HG03025 (cell line): ENCODE measurements around the gene SIK3.

Source experiments
- ATAC-seq: cut with Tn5 transposase; IDR thresholded peaks from one replicate; pipeline ENCODE4 v1.9.1; 2021; ENCODE audit warnings: mild to moderate bottlenecking, moderate library complexity; ENCODE audit not compliant: unreplicated experiment, low FRiP score

The SIK3 gene

DNA sequence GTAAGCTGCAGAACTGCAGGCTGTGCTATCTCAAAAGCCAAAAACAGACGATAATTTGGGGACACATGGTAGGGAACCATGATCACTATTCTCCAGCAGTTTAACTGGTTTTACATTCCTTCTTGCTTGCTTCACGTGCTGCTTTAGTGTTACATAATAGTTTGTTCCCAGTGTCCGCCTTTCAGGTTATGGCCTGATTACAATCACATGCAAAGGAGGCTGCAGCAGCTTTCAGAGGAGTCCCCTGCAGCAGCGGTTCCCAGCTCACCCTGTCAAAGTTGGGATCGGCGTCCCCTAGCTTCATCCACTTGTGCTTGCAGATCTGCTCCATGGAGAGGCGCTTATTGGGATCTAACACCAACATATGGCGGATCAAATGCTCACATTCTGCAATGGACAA, 221.6 kb downstream of the SIK3 start:
- ATAC-seq: no peak

DNA sequence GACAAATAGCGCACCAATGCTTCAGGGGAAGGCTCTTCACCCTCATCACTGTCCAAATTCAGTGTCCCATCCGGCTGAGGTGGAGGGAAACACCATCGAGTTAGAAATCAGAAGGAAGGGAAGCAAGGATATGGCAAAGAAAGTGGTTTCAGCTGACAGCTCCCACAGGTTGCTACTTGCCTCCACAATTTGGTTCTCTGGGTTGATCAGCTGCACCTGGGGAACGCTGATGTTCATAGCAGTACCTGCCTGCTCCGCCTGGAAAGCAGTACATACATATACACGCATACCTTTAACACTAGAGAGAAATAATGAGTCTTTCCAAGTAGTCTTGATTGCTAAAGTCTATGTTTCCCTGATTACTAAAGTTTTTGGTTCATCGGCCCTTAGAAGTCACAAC, 223.0 kb downstream of the SIK3 start:
- ATAC-seq: no peak

DNA sequence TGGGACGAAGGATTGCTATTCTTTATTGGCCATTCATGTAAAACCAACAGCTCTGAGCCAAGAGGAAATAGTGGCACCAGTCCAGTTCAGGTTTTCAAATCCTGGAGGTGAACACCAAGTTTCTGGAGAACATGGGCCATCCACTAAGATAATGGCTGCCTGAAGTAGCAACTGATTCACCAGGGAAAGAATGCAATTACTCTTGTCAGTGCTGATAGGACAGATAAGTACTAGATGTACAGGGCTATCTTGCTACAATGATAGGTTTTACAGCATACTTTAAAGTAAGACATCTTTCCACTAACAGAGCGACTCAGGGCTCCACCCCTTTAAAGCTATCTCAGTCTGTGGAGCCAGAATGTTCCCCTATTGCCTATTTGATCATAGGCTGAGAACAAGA, 224.0 kb downstream of the SIK3 start:
- ATAC-seq: no peak

DNA sequence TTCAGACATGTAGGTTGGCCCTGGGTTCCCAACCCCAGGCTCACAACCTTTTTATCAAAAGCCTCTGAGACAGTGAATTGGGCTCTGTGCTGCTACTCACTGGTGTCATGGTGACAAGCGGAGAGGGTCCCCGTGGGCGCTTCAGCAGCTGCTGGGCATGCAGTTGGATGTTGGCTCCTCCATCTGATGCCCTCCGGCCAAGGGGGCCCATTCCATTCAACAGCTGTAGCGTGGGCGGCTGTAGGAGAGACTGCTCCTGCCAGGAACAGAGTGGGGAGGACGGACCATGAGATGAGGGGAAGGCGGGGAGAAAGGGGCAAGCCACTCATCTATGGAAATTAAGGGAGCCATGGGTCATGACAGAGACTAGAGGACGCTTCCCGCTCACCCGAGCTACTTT, 224.8 kb downstream of the SIK3 start:
- ATAC-seq: no peak

DNA sequence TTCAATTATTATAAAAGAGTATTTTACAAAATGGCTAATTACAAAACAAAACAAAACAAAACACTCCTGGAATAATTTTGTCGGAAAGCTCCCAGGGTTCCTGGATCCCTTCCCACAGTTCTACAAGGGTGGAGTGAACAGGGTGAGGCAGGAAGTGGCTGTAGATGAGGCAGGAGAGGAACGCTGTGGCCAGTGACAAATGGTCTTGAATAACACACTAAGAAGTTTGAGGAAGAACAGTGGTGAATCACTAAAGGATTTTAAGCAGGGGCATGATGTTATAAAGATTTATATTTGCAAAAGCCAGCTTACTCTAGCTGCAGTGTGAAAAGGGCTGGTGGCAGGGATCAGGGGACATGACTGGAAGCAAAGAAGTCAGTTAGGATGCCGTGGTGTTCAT, 227.0 kb downstream of the SIK3 start:
- ATAC-seq: no peak

DNA sequence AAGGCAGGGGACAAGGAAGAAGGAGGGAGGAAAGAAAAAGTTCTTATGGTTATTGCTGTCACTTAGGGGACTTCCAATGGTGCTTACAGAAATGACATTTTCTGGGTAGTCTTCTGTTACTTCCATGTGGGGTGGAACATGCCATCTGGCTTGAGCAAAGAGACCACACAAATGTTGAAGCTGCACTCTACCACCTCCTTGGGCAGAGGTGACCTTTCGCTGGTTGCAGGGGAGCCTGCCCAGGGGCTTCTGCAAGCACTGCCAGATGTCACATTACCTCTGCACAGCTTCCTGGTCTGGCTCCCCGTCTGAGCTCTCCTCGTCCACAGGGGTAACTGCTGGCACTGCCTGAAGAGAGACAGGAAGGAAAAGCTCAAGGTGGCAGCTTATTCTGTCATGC, 228.2 kb downstream of the SIK3 start:
- no peak for ATAC-seq

DNA sequence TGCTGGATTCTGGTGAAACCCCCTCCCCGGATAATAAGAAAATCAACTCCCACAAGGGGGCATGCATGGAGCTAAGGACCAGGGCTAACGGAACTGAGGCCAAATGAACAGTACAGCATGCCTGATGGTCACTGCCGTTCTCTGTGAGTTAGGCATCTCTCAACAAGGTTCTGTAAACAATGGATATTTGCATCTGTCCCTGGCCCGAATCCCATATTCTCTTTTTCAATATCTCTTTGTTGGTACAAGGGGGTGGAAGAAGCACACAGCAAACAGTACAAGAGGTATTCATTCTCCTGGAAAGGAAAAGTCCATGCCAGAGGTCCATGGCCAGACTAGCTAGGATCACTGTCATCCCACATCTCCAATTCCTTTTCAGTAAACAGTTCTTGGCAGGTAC, 228.6 kb downstream of the SIK3 start:
- ATAC-seq: no peak

DNA sequence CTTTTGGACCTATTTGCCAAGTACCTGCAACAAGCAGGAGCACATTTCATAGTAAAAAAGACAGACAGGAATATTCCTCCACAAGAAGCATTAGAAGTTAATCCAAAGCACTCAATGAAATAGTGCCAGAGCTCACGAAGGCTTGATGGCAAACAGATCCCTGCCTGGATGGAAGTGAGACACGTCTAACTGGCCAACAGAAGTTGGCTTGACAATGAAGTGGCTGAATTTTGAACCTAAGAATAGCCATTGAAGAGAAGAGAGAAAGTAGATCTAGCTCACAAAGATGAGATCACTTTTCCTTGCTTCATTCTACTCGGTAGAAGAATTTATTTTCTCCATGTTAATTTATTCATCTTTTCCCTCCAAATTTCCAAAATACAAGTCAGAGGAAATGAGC, 230.2 kb downstream of the SIK3 start:
- ATAC-seq: no peak

DNA sequence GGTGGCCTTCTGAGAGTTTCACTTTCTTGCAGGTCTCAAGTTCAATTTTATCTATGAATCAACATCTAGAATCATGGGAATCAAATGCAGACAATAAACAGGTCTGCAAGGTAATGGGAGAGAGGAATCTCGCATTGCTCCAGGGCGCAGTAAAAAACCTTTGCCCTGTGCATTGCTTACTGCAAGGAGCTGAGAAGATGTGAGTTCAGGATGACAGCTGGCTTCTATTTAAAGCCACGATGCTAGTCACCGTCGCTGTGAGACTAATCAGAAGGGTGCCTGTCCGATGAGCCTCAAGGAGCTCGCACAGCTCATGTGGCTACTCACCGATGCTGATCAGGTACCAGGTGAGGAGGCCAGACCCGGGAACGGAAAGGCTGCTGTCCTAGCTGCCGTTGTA, 230.6 kb downstream of the SIK3 start:
- ATAC-seq: no peak

DNA sequence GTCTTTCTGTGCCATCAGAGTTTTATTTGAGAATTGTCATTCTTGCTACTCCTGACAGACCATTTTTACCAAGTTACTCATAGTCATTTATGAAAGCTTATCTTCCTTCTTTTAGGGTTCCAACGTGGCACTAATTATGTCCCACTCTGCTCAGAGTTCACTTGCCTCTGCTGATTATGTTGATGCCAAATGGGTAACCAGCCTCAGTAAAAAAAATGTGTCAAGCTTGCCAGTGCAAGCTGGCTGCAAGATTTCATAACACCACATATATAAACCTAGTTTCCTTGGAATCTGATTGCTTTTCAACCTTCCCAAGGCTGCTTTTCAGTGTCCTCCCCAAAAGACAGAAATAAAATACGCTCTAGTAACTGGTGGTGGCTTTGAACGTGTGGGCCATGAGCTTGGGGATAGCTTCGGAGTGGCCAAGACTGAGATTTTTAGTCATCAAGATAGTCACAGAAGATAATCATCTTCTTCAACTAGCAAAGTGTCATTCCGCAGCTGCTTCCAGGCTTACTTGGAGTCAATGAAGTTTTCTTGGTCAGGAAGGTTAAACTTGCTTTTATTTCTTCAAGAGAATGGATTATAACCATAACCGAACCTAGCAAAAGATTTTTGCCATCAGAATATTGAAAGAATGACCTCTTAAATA, 231.3 kb downstream of the SIK3 start:
- ATAC-seq: no peak

DNA sequence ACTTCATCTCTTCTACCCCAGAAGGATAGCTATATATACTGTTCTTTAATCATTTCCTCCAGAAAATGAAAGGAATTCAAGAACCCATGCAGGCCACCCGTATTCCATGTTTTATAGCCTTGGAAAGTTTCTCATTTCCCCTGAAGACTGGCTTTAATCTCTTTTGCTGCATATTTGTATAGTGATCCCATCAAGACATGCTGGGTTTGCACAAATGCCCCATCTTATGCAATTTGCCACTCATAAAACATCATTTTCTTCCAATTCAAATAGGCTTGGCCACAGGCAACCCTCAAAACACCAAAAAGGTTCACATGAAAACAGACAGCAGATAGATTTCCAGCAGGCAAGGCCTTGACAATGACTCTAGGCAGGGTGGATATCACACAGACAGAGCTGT, 232.5 kb downstream of the SIK3 start:
- ATAC-seq: no peak

DNA sequence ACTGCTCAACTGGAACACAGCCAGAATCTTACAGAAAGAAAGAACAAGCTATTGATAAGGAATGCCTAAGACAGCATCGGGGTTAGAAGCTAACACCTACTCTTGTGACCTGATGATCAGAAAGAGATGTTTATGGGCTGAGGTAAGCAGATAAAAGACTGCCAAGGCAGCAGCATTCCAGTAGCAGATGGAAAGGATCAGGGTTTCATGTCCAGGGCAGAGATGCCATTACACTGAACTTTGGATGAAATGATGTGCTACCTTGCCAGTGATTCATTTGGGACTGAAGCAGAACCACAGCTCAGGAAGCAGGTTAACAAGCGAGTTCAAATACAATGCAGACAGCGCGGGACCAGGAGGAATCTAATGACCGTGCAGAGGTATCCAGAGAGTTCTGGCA, 233.7 kb downstream of the SIK3 start:
- no peak for ATAC-seq

DNA sequence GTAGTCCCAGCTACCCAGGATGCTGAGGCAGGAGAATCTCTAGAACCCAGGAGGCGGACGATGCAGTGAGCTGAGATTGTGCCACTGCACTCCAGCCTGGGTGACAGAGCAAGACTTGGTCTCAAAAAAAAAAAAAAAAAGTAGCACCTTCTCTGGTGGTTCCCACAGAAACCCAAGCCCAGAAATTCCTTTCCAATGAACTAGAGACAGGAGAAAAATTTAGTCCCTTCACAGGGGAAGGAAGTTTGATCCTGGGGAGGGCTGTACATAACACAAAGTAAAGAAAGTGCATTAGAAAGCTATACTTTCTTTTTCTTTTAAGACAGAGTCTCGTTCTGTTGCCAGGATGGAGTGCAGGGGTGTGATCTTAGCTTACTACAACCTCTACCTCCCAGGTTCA, 235.3 kb downstream of the SIK3 start:
- no peak for ATAC-seq

DNA sequence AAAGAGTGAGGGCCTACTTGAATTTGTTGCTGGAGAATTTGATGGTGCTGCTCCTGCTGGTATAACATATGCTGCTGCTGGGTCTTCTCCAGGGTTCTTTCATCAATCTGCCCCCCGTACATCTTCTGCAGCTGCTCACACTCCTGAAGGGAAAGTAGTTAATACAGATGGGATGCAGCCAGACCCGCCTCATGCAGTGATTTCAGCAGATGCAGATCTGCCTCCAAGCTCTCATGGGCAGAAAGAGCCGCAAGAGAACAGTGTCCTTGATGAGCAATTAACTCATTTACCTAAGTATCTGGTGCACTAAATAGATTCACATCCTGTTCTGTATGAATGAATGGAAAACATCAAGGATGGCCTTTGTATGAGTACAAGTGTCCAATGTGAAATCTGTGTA, 236.0 kb downstream of the SIK3 start:
- no peak for ATAC-seq

DNA sequence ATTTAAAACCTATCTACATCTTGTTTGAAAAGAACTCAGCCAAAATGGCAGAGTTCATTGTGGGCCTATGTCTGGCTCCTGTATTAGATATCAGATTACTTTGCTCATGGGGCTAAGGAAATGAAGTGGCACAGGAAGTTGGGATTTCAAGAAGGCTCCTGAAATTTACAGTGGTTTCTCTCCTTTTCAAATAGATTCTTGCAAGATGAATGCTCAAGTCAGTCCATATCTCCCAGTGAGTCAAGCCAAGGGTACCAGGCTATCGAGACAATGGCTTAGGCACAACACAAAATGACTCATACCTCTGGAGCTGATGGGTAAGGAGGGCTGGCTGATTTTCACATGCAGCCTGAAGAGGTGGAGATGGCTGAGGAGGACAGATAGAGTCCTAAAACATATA, 236.7 kb downstream of the SIK3 start:
- ATAC-seq: no peak

DNA sequence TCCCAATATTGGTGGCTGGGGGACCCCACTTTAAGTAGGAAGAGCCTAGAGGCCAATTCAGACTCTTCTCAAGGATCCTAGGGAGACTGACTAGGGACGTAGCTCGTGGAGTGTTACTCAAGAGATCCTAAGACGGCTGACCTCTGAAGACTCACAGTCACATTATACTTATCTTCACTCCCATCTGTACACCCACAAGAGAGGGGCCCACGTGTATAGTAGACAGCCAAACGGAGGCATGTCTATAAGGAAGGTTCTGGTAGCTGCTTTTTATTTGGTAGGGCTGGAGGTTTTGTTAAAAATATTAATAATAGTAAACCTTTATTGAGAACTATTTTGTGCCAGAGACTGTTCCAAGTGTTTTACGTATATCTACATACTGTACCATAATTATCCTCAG, 237.9 kb downstream of the SIK3 start:
- no peak for ATAC-seq

DNA sequence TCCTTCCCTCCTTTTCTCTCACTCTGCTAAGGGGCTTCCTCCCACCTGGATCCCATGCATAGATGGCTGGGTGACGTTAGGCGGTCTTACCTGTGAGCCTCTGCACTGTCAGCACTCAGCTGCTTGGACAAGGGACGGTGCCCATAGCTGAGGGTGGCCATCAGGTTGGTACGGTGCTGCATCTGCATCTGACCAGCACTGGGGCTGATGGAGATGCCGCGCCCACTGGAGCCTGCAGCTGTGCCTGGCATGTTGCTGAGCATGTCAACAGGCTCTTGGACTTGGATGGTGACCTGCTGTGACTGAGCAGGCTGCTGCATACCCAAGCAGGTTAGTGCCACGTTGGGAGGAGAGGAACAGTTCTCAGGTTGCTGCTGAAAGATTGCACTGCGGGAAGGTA, 239.1 kb downstream of the SIK3 start:
- no peak for ATAC-seq

DNA sequence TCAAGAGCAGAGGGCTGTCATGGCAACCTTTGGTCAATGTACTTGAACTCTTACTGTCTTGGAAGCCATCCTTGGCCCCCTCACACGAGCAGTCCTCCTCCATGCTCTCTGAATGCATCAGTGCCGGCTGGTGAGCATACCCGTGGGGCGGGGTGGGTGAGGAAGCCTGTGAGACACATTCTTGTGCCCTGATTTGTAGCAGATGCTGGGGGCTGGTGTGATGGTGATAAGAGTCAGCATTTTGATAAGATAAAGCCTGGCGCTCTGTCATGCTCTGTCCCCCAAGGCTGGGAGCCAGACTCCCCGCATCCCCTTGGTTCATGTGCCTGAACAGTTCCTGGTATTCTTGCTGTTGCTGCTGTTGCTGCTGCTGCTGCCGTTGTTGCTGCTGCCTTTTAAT, 240.3 kb downstream of the SIK3 start:
- ATAC-seq: no peak

DNA sequence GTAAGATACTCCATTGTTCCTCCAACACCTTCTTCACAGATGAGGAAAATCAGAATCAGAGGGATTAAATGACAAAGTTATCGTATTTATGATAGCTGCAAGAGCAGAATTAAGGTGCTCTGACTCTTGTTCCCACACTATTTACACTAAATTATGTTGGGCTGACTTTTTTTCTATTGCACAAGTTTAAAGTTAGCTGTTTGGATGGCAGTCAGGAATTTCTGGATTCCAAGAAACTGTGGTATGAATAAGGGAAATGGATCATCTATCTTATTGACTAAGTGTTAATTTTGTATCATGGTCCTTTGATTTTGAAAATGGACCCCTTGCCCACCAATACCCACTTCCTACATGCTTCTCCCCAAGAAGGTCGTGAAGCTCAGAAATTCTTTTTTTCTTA, 240.9 kb downstream of the SIK3 start:
- ATAC-seq: no peak

DNA sequence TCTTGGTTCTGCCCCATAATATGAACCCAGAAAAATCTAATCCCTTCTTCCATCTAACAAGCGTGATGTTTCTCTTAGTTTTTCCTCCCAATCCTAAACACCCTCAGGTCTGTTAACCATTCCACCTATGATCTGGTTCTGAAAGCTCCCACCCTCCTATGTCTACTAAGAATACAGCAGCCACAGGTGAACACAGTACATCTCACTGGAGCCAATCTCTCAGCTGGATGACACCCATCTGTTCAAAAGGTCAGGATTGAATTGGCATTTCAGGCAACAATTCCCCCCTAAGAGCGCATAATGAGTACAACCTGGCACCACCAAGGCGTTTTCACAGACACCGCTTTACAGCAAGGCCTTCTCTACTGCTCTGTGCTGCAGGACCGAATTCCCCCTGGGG, 241.8 kb downstream of the SIK3 start:
- ATAC-seq: no peak

DNA sequence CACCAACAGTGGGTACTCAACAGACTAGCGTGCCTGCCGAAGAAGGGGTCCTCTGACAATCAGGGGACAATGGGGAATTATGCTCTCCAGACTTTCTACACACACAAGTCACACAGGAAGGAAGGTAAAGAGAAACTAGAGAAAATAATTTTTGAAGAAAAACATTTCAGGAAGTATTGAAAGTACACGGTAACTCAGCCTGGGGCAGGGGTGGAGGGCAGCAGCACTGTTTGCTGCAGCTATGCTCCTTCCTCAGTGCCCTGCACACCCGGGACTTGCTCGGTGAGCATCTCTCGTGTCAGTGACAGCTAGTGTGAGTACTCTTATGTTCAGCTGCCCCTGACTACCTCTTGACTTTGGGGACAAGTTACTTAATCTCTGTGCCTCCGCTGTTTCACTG, 242.8 kb downstream of the SIK3 start:
- ATAC-seq: no peak

DNA sequence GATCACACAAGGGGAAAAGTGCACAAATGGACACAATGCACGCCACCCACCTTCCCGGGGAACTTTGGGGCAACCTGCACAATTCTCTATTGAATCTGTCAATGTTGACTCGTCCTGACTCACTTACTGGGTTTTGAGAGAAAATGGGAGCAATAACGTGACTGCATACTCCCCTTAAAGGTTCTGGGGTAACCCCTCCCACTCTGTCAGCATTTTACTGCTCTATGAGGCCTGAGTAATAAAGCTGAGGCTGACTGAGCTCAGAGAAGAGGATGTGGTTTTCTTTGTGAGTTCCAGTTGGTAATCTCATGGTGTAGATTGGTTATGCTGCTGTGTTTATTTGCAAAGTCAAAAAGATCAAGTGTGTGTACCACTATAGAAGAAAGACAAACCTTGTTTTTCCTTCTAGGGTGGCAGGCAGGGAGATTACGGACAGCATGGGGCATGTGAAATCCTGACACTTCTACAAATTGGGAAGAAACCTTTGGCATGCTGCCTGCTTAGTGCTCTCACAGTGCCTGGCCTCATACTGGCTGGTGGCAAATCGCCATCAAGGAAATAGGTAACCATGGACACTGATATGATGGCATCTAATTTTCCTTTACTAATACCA, 244.7 kb downstream of the SIK3 start:
- ATAC-seq: peak; percentile 84
